GM12878 (cell line): Measurements from ENCODE around the gene NAALADL2. TPM values are rescaled to one million over a fixed set of nuclear protein-coding genes. Genes with fewer than 3 reads are reported as not detected.

ENCODE experiments used
- EED ChIP-seq: sonication (generic); IDR thresholded peaks from 2 replicates; pipeline ENCODE4 v1.6.1; 2016; ENCODE audit warnings: antibody characterized with exemption, low read depth
- NFYA ChIP-seq: IDR thresholded peaks from 2 replicates; pipeline ENCODE4 v1.6.1; 2011; ENCODE audit warnings: low read depth, mild to moderate bottlenecking, low read length, improper control_type of control experiment, borderline replicate concordance
- SMC3 ChIP-seq: IDR thresholded peaks from 2 replicates; pipeline ENCODE4 v1.6.1; 2011; ENCODE audit warnings: low read length, improper control_type of control experiment, borderline replicate concordance
- SPI1 ChIP-seq: IDR thresholded peaks from 2 replicates; pipeline ENCODE4 v1.6.1; 2011; ENCODE audit warnings: low read depth, mild to moderate bottlenecking, low read length, moderate library complexity, borderline replicate concordance; ENCODE audit not compliant: insufficient read depth
- ZNF217 ChIP-seq: fragments of 450-650 bp; IDR thresholded peaks from 2 replicates; pipeline ENCODE4 v1.6.1; 2017; ENCODE audit warnings: antibody characterized with exemption, mild to moderate bottlenecking
- ZNF622 ChIP-seq: fragments of 450-650 bp; IDR thresholded peaks from 2 replicates; pipeline ENCODE4 v1.6.1; 2017; ENCODE audit warnings: mild to moderate bottlenecking, inconsistent platforms
- polyA plus RNA-seq, 11 experiments: library from polyadenylated mRNA; depleted of rRNA in 4 of 11; unstranded in 6 of 11; stranded (reverse) in 5 of 11; fragments of >200 nt; fragmentation: Nextera tagmentation in 4 of 11; fragmentation: Illumina TruSeq in 1 of 11; extraction: Ambion mirVana in 4 of 11; extraction: Trizol in 1 of 11; gene quantifications; 1 replicate in 1 of 11; 2 replicates in 10 of 11; pipeline versions ENCODE4 v1.2.1 to v1.2.3, GENCODE V29; 2011 to 2016; ENCODE audit warnings: inconsistent platforms in 2 of 11, missing spikeins in 2 of 11, low read depth in 1 of 11
- total RNA-seq, 4 experiments: library from RNA; depleted of rRNA in 3 of 4; stranded (reverse); fragments of >200 nt in 3 of 4; fragmentation: Illumina TruSeq in 1 of 4; extraction: Trizol in 1 of 4; gene quantifications; 2 replicates each; pipeline versions ENCODE4 v1.2.1 to v1.2.3, GENCODE V29; 2013 to 2021
- TF ChIP-seq, protein P1 (sequence below): fragments of 450-650 bp; IDR thresholded peaks from 2 replicates; pipeline ENCODE4 v1.6.1; 2018; ENCODE audit warnings: borderline replicate concordance, mild to moderate bottlenecking; ENCODE audit not compliant: partially characterized antibody
- TF ChIP-seq, protein P2 (sequence below): fragments of 450-650 bp; IDR thresholded peaks from 2 replicates; pipeline ENCODE4 v1.6.1; 2016; ENCODE audit warnings: mild to moderate bottlenecking
- TF ChIP-seq, protein P3 (sequence below): IDR thresholded peaks from 2 replicates; pipeline ENCODE4 v1.6.1; 2012; ENCODE audit warnings: mild to moderate bottlenecking, low read depth, low read length
- TF ChIP-seq, protein P4 (sequence below): fragments of 450-650 bp; IDR thresholded peaks from 2 replicates; pipeline ENCODE4 v1.6.1; 2017; ENCODE audit warnings: mild to moderate bottlenecking, low read depth, inconsistent platforms; ENCODE audit not compliant: poor library complexity, severe bottlenecking

The NAALADL2 gene
- total and polyA plus RNA-seq, 10 of the 15 experiments (the other 5 are each of a cell fraction or from before 2014, with no cell fraction given) = 0.06 to 10.8 (median 0.46) TPM

DNA sequence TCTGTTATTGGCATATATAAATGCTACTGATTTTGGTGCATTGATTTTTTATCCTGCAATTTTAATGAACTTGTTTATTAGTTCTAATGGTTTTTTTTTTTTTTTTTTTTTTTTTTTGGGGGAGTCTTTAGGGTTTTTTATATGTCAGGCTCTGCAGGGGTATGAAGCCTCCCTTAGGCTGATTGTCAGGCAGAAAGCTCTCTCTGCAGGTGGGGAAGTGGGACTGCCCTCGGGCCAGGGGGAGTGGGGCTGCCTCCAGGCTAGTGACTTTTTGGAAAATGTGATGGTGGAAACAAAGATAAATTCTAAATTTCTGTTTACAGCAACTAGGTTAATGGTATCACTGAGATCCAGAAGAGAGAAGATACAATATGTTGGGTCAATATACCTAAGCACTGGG is 14.4 kb upstream of the NAALADL2 start (continued):
- TF ChIP-seq, protein P1, sequence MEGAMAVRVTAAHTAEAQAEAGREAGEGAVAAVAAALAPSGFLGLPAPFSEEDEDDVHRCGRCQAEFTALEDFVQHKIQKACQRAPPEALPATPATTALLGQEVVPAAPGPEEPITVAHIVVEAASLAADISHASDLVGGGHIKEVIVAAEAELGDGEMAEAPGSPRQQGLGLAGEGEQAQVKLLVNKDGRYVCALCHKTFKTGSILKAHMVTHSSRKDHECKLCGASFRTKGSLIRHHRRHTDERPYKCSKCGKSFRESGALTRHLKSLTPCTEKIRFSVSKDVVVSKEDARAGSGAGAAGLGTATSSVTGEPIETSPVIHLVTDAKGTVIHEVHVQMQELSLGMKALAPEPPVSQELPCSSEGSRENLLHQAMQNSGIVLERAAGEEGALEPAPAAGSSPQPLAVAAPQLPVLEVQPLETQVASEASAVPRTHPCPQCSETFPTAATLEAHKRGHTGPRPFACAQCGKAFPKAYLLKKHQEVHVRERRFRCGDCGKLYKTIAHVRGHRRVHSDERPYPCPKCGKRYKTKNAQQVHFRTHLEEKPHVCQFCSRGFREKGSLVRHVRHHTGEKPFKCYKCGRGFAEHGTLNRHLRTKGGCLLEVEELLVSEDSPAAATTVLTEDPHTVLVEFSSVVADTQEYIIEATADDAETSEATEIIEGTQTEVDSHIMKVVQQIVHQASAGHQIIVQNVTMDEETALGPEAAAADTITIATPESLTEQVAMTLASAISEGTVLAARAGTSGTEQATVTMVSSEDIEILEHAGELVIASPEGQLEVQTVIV = no peak
- TF ChIP-seq EED (no peak), ZNF622 (no peak), NFYA (no peak), SMC3 (no peak), ZNF217 (no peak), SPI1 (no peak)
- TF ChIP-seq, protein P2, sequence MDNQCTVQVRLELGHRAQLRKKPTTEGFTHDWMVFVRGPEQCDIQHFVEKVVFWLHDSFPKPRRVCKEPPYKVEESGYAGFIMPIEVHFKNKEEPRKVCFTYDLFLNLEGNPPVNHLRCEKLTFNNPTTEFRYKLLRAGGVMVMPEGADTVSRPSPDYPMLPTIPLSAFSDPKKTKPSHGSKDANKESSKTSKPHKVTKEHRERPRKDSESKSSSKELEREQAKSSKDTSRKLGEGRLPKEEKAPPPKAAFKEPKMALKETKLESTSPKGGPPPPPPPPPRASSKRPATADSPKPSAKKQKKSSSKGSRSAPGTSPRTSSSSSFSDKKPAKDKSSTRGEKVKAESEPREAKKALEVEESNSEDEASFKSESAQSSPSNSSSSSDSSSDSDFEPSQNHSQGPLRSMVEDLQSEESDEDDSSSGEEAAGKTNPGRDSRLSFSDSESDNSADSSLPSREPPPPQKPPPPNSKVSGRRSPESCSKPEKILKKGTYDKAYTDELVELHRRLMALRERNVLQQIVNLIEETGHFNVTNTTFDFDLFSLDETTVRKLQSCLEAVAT = no peak
- TF ChIP-seq, protein P3, sequence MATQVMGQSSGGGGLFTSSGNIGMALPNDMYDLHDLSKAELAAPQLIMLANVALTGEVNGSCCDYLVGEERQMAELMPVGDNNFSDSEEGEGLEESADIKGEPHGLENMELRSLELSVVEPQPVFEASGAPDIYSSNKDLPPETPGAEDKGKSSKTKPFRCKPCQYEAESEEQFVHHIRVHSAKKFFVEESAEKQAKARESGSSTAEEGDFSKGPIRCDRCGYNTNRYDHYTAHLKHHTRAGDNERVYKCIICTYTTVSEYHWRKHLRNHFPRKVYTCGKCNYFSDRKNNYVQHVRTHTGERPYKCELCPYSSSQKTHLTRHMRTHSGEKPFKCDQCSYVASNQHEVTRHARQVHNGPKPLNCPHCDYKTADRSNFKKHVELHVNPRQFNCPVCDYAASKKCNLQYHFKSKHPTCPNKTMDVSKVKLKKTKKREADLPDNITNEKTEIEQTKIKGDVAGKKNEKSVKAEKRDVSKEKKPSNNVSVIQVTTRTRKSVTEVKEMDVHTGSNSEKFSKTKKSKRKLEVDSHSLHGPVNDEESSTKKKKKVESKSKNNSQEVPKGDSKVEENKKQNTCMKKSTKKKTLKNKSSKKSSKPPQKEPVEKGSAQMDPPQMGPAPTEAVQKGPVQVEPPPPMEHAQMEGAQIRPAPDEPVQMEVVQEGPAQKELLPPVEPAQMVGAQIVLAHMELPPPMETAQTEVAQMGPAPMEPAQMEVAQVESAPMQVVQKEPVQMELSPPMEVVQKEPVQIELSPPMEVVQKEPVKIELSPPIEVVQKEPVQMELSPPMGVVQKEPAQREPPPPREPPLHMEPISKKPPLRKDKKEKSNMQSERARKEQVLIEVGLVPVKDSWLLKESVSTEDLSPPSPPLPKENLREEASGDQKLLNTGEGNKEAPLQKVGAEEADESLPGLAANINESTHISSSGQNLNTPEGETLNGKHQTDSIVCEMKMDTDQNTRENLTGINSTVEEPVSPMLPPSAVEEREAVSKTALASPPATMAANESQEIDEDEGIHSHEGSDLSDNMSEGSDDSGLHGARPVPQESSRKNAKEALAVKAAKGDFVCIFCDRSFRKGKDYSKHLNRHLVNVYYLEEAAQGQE = no peak
- TF ChIP-seq, protein P4, sequence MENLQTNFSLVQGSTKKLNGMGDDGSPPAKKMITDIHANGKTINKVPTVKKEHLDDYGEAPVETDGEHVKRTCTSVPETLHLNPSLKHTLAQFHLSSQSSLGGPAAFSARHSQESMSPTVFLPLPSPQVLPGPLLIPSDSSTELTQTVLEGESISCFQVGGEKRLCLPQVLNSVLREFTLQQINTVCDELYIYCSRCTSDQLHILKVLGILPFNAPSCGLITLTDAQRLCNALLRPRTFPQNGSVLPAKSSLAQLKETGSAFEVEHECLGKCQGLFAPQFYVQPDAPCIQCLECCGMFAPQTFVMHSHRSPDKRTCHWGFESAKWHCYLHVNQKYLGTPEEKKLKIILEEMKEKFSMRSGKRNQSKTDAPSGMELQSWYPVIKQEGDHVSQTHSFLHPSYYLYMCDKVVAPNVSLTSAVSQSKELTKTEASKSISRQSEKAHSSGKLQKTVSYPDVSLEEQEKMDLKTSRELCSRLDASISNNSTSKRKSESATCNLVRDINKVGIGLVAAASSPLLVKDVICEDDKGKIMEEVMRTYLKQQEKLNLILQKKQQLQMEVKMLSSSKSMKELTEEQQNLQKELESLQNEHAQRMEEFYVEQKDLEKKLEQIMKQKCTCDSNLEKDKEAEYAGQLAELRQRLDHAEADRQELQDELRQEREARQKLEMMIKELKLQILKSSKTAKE = no peak
- TF ChIP-seq, all 136 proteins: peak for 0
